CD4-positive, alpha-beta T cell treated with Interleukin-17A for 4 hours (primary cell): ENCODE results near the gene BRINP2.
"Not testable (repeated sequence)": the region's sequence is repeated elsewhere in the genome, so short reads cannot be mapped to it uniquely, and the experiment has no call there.

Source experiments
- DNase-seq: peaks from one replicate; pipeline ENCODE4 v3.0.0-alpha.2; 2020; ENCODE audit warnings: mixed read lengths

BRINP2 gene

DNA sequence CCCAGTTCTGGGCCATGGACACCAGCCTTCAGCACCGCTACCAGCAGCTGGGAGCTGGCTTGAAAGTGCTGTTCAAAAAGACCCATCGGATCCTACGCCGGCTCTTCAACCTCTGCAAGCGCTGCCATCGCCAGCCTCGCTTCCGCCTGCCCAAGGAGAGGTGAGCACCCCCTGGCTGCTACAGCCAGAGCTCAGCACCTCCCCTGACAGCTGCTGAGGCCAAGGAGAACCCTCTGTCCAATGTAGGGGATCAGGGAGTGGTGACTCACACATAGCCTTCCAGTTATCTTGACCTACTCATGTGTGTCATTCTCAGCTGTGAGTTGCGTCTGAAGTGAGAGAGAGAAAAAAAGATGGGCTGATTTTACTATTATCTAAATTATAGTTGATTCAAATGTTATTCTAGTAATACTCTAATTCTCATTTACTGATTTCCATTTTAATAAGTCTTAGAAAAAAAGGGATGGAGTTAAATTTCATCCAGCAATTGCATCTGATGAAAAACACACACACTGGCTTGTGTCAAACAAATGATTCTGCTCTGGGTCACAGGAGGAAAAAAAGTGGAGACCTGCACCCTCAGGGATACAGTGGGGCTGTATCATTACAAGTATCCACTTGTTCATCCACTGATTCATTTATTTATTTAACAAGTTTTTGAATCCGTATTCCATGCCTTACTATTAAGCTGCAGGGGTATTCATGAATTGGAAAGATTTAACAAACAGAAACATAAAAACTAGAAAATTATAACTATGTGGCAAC lies 108.0 kb downstream of the BRINP2 start:
- DNase-seq: no peak

DNA sequence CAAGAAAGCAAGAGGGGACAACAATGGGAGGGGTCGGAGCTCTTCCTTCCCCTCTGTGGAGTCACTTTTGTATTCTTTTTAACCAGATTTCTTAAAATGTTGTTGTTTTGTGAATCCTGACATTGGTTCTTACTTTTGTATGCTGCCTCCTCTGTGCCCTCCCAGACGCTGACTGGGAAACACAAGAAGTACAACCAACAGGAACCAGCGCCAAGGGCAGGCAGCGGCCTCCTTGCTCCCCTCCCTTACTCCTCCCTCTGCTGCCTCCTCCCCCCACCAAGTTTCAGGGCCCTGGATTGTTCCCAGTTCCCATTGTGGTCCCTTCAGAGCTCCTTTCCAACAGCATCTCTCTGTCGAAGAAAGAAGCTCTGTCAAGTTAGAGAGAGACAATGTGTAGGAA lies 111.1 kb downstream of the BRINP2 start:
- DNase-seq: no peak

DNA sequence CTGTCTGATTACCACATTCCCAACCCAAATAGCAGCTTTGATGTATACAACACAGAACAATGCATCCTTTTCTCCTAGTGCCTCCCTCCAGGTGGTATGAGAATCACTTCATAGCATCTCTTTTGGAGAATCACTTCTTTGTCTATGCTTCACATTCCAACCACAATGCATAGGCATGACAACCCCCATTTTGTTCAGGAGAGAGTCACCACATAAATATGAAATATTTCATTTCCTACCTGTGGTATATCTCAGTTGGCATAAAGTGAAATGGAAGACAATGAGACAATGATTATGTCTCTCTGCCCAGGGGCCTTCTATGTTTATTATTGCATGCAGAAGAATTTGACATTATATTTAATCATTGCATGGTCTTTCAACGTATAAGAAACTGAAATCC lies 112.2 kb downstream of the BRINP2 start:
- DNase-seq: no peak

DNA sequence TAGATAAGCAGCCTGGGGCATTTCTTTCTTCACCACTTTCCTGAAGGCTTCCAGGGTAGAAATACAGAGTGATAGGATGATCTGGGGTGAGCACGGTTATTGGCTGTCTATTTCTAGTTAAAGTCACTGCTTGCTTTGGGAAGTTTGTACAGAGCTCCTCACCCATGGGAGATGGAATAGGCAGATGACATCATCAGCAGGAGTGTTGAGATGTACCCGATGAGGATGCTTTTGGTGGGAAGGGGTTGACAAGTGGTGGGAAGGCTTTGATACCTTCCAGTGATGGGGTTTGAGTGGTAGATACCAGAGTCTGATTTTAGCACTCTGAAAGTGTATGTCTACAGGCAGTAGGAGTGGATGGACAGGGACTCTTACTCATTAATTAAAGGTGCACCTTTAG lies 112.6 kb downstream of the BRINP2 start:
- DNase-seq: no peak

DNA sequence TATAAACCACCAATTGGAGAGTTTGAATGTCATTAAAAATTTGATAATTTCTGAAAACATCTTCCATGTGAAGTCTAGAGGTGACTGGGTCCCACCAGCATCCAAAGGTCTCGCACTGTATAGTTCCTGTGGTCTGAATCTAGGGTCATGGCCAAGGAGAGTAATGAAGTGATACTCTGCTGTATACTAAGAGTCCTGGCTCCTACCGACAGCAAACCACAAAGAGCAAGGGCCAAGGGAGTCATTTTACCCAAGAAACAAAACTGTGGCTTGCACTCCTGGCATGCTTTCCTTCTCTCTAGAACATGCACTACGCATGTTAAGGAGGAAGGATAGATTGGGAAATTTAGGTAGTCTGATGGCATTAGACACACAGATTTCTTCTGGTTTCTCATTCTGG lies 115.6 kb downstream of the BRINP2 start:
- no peak for DNase-seq

DNA sequence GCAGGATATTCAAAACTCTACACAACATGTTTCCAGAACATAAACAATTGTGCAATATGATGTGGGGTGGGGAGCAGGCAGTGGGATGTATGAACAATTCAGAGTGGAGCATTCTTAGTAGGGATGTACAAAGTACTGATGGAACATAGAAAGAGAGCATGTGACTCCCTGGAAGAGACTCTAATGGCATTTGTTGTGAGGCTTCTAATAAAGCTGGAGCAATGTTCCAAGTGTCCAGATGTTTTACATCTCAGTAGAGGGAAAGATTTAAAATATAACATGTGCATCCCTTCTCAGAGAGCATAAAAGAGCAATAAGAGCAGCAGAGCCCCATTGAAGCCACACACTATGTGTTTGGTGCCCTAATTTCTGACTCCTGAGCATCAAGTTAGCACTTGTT lies 116.5 kb downstream of the BRINP2 start:
- no peak for DNase-seq

DNA sequence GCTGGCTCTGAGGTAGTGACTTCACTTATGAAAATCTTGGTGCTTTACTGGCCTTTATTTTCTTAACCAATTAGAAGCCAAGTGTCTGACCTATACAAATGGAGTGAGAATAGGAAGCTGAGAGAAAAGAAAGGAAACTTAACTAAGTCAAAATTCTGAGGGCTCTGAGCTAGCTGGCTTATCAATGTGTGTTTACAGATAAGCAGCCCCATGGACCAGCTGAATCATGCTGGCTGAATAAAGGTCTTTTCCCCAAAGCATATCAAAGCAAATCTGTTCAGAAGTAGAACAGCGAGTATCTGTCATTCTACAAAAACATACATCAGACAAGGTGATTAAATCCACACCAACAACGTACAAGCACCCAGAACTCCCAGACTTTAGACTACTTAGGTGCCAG lies 117.2 kb downstream of the BRINP2 start:
- no peak for DNase-seq

DNA sequence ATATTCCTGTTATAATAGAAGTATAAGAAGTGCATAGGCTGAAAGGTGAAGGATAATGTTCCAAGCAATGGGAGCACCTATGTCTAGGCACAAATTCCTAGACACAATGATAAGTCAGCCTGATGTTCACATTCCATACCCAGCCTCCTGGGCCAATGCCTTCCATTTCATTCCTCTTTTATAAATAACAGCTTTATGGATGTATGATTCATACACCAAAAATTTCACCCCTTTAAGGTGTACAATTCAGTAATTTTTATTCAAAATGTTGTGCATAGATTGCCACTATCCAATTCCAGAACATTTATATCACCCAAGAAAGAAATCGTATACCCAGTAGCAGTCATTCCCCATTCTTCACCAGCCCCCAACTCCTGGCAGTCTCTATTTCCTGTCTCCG lies 118.8 kb downstream of the BRINP2 start:
- DNase-seq: no peak

DNA sequence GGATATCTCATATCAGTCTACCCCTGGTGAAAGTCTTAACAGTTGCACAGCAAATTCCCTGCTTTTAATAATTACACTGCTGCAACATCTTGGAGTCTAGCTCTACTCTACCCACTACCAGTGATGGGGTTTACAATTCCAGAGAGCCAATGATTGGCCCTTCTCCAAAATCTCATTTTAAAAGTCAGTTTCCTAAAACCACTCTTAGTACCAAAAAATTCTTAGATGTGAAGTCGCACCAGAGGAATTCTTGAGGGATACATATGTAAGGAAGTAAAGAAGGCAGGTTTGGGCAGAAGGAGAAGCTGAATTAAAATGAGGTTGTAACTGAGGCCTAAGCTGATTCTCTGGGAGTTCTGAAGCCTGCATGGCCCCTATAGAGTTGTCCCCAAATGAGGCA lies 129.7 kb downstream of the BRINP2 start:
- DNase-seq: no peak

DNA sequence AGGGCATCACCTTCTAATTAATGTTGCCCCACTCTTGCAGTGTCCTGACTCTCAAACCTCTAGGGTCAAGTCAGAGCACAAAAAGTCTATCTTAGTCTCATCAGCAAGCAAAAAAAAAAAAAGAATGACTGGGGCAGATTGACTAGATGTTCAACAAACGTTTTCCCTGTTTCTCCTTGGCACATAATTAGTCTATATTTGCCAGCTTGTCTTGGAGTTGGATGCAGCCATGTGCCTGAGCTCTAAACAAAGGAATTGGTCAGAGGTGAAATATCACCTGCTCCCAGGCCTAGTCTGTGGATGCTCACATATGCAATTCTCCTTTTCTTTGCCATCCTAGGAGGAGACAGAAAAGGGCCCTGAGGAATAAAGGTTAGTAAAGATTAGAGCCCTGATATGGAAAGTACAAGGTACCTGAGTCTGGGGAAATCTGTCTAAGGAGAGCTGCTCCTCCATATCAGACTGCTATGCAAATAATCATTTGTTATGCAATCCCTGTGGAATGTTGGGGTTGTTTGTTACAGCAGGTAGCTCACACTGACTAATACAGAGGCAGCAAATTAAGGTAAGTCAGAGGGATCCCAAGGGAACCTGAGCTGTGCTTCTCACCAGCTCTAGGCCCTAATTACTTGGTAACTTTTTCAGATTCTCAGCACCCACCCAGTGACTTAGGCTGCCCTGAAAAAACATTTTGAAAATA lies 130.8 kb downstream of the BRINP2 start:
- DNase-seq: no peak

DNA sequence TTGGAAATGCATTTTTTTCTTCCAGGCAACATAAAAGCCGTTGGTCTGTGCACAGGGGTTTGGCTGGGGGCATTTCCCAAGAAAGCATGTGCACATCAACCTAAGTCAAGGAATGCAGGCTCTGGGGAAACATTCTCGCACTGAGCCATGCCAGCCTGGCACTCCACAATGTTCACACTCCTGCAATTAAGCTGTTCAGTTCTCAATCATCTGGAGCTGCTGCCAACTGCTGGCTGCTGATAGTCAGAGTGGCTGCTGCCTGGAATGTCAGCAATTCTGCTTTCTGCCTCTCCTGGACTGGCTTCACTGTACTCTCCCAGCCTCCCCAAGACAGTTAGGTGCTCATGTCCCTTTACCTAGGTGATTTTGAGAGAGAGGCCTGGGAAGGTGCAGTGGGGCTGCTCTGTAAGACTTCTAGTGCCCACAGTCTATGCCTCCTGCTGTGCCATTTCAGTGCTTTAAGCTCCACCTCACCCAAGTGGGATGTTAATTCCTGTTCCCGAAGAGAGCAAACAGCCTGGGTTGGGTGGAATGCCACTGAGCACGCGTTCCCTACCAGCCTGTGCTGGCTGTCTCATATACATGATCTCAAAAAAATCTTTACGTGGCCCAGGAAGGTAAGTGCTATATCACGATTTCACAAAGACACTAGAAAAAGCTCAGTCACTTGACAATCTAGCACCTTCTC lies 131.7 kb downstream of the BRINP2 start:
- DNase-seq: no peak

DNA sequence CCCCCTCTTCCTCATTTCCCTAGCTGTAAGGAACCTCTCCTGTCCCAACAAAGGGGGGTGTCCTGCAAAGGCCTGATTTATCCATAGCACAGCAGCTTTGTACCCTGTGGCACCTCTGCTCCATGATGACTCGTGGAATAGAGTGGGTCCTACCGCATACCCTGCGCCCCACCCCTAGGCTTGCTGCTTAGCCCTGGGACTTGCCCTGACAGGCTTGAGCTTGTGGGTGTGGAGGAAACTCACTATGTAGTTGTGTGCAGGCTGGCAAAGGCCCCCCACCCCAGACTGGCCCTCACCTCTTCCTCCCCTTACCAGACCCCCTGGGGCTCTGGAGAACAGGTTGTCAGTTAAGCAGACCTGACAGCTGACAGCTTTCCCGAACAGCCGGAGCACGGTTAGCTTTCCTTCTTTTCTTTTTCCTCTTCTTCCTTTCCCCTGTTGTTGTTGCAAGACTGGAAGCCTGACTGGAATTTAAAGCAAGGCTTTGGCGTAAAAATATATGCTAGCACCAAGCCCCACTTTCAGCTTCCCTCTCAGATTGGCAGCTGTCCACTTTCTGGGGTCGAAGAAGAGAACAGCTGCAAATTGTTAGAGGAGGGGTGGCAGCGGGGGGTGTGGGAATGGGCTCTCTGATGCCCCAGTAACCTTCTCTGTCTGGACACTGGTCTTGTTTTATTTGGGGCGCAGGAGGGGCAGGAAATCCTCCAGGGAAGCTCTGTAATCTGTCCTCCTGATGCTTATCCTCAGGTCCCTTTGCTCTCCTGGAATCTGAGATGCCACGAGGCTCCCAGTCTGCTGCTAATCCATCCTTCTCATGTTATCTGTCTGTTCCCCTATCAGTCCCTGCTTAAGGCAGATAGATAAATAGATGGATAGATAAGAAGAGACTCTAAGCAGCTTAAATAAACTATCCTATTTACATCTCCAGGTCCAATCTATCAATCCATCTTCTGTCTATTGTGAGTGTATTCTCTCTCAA lies 134.6 kb downstream of the BRINP2 start:
- no peak for DNase-seq

DNA sequence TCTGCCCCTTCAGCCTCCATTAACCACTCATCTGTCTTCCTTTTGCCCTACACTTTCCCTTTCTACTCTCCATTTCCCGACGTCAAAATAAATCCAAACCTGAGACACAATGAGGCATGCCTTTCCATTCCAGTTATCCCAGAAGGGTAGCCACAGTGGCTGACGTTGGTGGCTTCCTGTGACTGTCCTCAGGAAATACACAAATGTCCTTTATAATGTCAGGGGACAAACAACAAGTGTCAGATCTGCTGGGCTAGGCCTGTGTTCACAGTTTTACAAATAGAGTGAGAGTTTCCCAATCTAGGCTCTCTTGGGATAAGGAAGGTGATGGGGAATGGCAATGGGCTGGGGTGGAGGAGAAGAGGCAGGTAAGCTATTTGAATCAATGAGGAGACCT lies 135.3 kb downstream of the BRINP2 start:
- no peak for DNase-seq

DNA sequence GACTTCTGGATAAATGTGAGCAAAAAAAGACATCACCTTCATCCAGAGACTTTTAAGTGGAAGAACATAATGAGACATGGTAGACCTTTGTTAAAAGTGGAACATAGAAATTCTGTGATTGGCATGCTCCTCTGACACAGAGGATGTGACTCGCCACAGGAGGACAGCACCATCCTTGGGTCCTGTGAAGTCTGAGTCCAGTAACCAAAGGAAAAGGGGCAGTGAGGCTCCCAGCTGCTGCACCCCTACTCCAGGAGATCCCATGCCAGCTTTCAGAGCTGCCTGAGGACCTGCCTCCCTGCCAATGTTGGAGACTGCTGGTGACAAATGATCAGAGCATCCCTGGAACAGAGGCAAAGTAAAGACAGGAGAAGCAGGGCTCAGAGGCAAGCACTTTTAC lies 136.2 kb downstream of the BRINP2 start:
- DNase-seq: no peak

DNA sequence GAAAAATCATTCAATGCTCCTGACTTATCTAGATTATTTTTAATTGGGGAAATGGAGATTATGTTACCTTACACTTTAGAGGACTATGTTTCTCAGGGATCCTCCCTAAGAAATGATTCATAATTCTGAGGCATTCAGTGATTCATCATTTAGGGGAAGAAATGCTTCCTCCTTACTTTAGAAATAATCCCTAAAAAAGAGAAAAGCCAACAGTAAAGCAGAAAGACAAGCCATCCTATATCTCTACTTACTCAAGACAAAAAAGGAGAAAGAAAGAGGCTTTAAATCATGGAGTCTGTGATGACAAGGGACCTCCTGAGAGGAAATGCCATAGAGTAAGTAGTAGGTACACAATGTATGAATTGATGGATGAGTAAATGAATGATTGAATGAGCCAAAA lies 137.0 kb downstream of the BRINP2 start:
- no peak for DNase-seq

DNA sequence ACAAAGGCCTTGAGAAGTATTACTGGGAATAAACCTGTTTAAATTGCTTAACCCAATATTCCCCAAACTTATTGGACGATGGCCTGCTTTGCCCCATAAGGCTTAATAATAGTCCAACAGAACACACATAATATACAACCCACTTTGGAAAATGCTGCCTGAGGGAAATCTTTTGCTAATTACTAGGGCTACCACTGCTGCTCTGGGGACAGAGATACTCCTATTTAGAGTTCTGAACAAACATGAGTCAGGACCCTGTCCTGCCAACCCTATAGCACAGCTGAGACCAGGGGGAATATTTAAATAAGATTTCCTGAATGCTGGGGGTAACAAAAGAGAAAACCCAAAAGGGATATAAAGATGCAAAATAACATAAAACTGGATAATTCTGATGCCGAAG lies 139.1 kb downstream of the BRINP2 start:
- DNase-seq: no peak

DNA sequence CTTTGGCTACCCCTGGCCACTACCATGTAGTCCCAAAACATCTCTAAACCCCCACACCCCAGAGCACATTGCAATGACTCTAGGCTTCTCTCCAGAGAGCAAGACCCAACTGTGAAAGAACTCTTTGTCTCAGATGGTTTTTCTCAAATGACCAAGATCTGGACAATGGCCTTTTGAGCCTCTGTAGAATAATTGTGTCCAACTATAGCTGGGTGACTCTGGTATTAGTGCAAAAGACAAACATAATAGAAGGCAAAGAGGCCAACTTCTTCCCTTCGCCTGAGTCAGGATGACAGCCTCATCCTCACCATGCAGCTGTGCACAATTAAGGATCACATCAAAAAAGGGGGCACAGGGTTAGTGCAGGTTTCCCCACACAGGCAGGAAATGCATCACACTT lies 139.6 kb downstream of the BRINP2 start:
- DNase-seq: no peak

DNA sequence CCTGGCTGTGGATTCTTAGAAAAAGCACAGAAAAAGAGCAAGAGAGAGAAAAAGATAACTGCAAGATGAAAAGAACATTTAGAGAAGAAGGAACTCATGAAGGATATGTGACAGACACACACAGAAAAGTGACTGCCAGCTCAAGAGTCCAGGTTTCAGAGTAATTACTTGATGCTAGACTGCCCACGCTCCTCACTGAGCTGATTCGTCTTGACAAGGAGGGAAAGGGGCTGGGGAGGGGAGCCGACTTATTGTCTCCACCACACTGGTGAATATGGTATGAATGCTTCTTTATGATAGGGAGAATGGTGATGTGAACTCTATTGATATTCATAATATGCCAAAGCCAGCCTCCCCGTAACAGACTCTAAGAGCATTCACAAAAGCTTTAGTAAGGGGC lies 140.4 kb downstream of the BRINP2 start:
- DNase-seq: no peak

DNA sequence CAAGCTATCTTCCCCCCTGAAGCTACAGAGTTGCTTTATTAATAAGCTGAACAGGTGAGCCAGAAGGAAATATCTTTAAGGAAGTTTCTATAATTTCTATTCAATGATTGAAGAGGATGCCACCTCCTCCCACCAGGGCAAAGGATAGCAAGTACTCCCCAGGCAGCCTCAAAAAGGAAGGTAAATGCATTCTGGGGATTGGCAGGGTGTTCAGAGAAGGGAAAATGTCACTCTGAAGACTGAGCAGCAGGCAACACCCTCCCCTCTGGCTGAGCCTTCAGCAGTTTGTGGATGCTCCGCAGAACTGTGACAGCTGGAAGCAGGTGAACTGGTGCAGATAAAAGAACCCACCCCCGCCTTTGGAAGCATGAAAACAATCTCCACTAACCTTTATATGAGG lies 140.8 kb downstream of the BRINP2 start:
- DNase-seq: no peak

DNA sequence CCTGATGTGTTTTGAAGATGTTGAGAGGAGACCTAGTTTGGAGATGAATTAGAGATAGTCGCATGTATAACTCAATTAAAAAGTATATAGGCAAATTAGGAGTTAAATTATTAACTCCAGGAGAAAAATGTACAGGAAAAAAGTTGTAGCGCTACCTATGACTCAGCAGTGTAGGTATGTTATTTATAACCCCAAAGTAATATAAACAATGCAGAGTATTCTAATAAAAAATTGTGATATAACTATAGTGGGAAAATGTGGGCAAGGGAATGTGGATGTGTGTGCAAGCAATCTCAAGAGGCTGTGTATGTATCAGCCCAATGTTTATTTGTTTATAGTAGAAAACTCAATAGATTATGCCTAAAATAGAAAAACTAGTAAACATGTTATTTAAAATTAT lies 144.5 kb downstream of the BRINP2 start:
- no peak for DNase-seq

DNA sequence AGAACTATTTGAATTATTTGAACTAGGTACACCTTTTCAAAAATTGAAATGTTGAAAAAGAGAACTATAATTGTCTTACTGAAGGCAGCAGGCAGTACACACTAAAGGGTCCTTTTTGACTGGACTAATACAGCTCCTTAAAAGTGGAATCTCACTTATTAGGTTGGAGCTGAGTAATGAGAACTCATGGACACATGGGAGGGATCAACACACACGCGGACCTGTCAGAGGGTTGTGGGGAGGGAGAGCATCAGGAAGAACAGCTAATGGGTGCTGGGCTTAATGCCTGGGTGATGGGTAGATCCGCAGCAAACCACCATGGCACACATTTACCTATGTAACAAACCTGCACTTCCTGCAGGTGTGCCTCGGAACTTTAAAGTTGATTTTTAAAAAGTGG lies 145.0 kb downstream of the BRINP2 start:
- DNase-seq: no peak

DNA sequence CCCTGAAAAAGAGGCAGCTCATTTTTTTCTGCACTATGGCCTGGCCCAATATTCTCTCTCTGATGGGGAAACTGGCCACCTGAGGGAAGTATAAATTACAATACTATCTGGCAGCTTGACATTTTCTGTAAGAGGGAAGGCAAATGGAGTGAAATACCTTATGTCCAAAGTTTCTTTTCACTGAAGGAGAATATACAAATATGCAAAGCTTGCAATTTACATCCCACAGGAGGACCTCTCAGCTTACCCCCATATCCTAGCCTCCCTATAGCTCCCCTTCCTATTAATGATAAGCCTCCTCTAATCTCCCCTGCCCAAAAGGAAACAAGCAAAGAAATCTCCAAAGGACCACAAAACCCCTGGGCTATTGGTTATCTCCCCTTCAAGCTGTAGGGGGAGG lies 150.7 kb downstream of the BRINP2 start:
- not testable (repeated sequence) for DNase-seq

DNA sequence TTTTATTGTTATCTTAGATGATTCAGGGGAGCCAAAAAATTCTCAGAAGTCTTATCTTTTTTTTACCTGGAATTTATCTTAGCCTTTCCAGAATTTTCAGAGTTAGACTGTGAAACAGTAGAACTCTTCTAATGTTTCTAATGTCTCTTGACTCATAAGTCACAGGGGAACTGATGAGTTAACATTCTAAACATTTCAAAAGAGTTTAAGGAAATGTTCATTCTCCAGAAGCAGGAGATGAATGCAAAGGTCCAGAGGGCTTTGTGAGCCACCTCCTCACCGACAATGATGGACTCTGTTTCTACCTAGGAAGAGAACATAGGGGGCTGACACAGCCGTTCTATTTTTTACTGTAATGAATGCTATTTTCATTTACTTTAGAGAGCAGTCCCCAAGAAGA lies 157.5 kb downstream of the BRINP2 start:
- DNase-seq: no peak
